Parathyroid adenoma (tissue), 2 donors: Measurements from ENCODE around the gene XIST.
"Not testable (repeated sequence)": the region's sequence is repeated elsewhere in the genome, so short reads cannot be mapped to it uniquely, and the experiment has no call there.

Source experiments
- H2AFZ ChIP-seq: fragments of 300-600 bp; sonication (generic); one replicate; pipeline ENCODE4 v1.7.0; 2017; ENCODE audit warnings: antibody characterized with exemption, mild to moderate bottlenecking
- H3K27ac ChIP-seq: fragments of 300-600 bp; sonication (generic); one replicate; pipeline ENCODE4 v1.7.0; 2017
- H3K27me3 ChIP-seq: fragments of 300-600 bp; sonication (generic); one replicate; pipeline ENCODE4 v1.7.0; 2017; ENCODE audit warnings: low read length; ENCODE audit not compliant: control insufficient read depth, insufficient read depth
- H3K36me3 ChIP-seq: fragments of 300-600 bp; sonication (generic); one replicate; pipeline ENCODE4 v1.7.0; 2017; ENCODE audit warnings: low read length; ENCODE audit not compliant: control insufficient read depth, insufficient read depth
- H3K4me1 ChIP-seq: fragments of 300-600 bp; sonication (generic); one replicate; pipeline ENCODE4 v1.7.0; 2017; ENCODE audit warnings: control low read depth
- H3K4me2 ChIP-seq: fragments of 300-600 bp; sonication (generic); one replicate; pipeline ENCODE4 v1.7.0; 2017; ENCODE audit warnings: low read length
- H3K4me3 ChIP-seq: fragments of 300-600 bp; sonication (generic); one replicate; pipeline ENCODE4 v1.7.0; 2017; ENCODE audit warnings: low read depth, low read length
- H3K79me2 ChIP-seq: fragments of 300-600 bp; sonication (generic); one replicate; pipeline ENCODE4 v1.7.0; 2017; ENCODE audit warnings: control low read depth
- H3K9ac ChIP-seq: fragments of 300-600 bp; sonication (generic); one replicate; pipeline ENCODE4 v1.7.0; 2017; ENCODE audit warnings: mild to moderate bottlenecking
- H3K9me3 ChIP-seq: fragments of 300-600 bp; sonication (generic); one replicate; pipeline ENCODE4 v1.7.0; 2017; ENCODE audit warnings: low read length; ENCODE audit not compliant: control insufficient read depth
- CTCF ChIP-seq: fragments of 300-600 bp; sonication (generic); IDR thresholded peaks from one replicate; pipeline ENCODE4 v1.7.0; 2017; ENCODE audit warnings: antibody characterized with exemption, mild to moderate bottlenecking
- donor health status: primary hyperparathyroidism.

Gene XIST

DNA sequence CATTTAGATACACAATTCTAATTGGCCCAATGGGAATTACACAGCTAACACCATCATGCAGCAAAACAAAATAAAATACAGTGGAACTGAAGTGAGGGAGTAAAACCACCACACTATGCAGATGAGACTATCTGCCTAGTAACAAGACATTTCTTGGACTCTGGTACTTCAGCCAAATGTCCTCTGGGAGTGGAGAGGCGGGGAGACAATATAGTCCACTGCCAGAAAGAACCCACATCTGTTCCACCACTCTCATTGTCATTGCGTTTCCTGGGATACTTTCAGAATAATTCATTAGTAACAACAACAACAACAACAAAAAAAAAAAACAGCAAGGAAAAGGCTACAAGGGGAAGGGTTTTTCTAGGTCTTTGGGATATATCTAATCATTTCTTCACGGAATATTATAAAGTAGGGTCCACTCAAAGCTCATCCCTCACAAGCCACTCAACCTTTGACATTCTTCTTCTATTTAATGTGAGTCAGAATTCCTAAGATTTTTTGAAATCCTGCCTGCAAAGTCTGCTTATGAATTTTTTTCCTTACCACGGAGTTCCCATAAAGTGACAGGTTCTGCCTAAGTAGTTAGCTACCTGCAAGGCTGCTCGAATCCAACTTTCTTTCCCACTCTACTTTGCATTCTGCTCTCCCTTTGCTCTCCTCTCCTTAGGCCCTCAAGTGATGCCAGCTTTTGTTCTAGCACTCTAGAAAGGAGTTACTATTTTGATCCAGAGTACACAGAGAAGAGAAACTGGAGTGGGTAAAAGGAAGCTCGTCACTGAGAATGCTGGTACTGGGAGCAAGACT lies 34.9 kb downstream of the XIST start:
- no peak overlapping the region for H2AFZ ChIP-seq
- no peaks in the 10 kb centered on the region for H3K4me1 ChIP-seq
- no peak overlapping the region for H3K4me3 ChIP-seq
- H3K36me3 ChIP-seq = no peaks in the 10 kb centered on the region
- H3K9ac ChIP-seq = no peak overlapping the region
- no peaks in the 10 kb centered on the region for H3K27me3 ChIP-seq
- TF ChIP-seq CTCF = no peak
- no peak overlapping the region for H3K4me2 ChIP-seq
- no peak overlapping the region for H3K27ac ChIP-seq
- no peaks in the 10 kb centered on the region for H3K79me2 ChIP-seq
- H3K9me3 ChIP-seq = no peaks in the 10 kb centered on the region

DNA sequence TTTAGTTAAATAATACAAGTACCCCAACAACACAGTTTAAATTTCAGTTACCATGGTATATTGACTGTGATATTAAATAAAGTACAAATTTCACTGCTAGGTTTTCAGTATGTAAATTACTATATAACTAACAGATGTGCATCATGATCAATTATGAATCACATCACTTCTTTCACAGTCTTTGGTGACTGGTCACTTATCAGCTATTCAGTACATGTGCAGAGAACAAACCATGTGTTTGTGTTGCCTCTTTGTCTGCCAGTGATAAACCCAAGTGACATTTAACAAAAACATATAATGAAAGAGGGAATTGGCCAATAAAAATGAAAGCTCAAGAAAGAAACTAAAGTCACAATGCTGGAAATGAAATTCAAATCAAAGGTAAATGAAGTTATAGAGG lies 40.3 kb downstream of the XIST start:
- Histone ChIP-seq H3K27me3 (no peaks in the 10 kb centered on the region), H3K4me3 (no peak overlapping the region), H3K9me3 (no peaks in the 10 kb centered on the region), H3K4me2 (no peak overlapping the region), H2AFZ (no peak overlapping the region), H3K9ac (no peak overlapping the region), H3K79me2 (no peaks in the 10 kb centered on the region), H3K27ac (no peak overlapping the region), H3K4me1 (no peaks in the 10 kb centered on the region), H3K36me3 (no peaks in the 10 kb centered on the region)
- no peak for TF ChIP-seq CTCF

- H3K9me3 ChIP-seq, H3K27ac ChIP-seq, H3K9ac ChIP-seq, H2AFZ ChIP-seq, H3K79me2 ChIP-seq, H3K4me3 ChIP-seq, H3K36me3 ChIP-seq, H3K27me3 ChIP-seq, H3K4me2 ChIP-seq, H3K4me1 ChIP-seq: not testable (repeated sequence)
Observed at GRCh38 chrX:73804109-73804508, 48.4 kb downstream of the XIST start.

- Histone ChIP-seq H3K4me3 (no peak overlapping the region), H2AFZ (no peak overlapping the region), H3K79me2 (no peaks in the 10 kb centered on the region), H3K4me1 (no peaks in the 10 kb centered on the region), H3K9me3 (no peaks in the 10 kb centered on the region), H3K27ac (no peak overlapping the region), H3K9ac (no peak overlapping the region), H3K27me3 (no peaks in the 10 kb centered on the region), H3K36me3 (no peaks in the 10 kb centered on the region), H3K4me2 (no peak overlapping the region)
- TF ChIP-seq CTCF = no peak
Observed at GRCh38 chrX:73799888-73800287, 52.6 kb downstream of the XIST start.

DNA sequence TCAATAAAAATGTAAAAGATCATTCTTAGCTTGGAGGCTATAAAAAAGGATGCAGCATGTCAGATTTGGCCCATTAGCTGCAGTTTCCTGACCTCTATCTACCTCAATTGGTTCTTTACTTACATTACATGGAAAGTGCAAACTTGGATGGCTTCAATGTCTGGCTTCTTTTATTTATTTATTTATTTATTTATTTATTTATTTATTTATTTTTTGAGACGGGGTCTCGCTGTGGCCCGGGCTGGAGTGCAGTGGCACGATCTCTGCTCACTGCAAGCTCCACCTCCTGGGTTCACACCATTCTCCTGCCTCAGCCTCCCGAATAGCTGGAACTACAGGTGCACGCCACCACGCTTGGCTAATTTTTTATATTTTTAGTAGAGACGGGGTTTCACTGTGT lies 60.0 kb downstream of the XIST start:
- H2AFZ ChIP-seq, H3K27ac ChIP-seq, H3K79me2 ChIP-seq: not testable (repeated sequence)

GRCh38 chrX:73785493-73785892 lies 67.0 kb downstream of the XIST start:
- no peaks in the 10 kb centered on the region for H3K79me2 ChIP-seq
- H3K4me2 ChIP-seq = no peak overlapping the region
- no peaks in the 10 kb centered on the region for H3K9me3 ChIP-seq
- no peaks in the 10 kb centered on the region for H3K36me3 ChIP-seq
- no peak for TF ChIP-seq CTCF
- H3K27me3 ChIP-seq = no peaks in the 10 kb centered on the region
- H2AFZ ChIP-seq = no peak overlapping the region
- H3K27ac ChIP-seq = no peak overlapping the region
- no peak overlapping the region for H3K9ac ChIP-seq
- no peaks in the 10 kb centered on the region for H3K4me1 ChIP-seq
- H3K4me3 ChIP-seq = no peak overlapping the region

More for the DNA sequence above, 60.0 kb downstream of the XIST start:
- H3K27me3 ChIP-seq, H3K9me3 ChIP-seq, H3K36me3 ChIP-seq, H3K4me3 ChIP-seq, H3K4me1 ChIP-seq, H3K4me2 ChIP-seq, H3K9ac ChIP-seq: not testable (repeated sequence)
